ENCODE measurements around the gene EYA2. TPM values are rescaled to one million over a fixed set of nuclear protein-coding genes. Genes with fewer than 3 reads are reported as not detected.
A peak's percentile ranks its signal among the peaks of the same experiment; 100 is the strongest.

EYA2 gene
- total RNA-seq, 2 experiments from 2014 or later: not detected

GRCh38 chr20:46991880-46992639, 97.4 kb downstream of the EYA2 start:
- TF ChIP-seq CTCF (IDR thresholded peaks at IDR 0.05): no peak
- peaks cover 20% of the 10 kb centered on the region for H3K4me1 Mint-ChIP-seq (ENCODE audit: low read depth)
- H3K4me3 Mint-ChIP-seq: no peak overlapping the region
- ATAC-seq (no peak), DNase-seq (no peak)
- no peaks in the 10 kb centered on the region for H3K36me3 Mint-ChIP-seq (ENCODE audit: low read depth)
- no peaks in the 10 kb centered on the region for H3K9me3 Mint-ChIP-seq
- peaks cover 33% of the 10 kb centered on the region for H3K27me3 Mint-ChIP-seq
- POLR2A ChIA-PET: no interaction called here
- CTCF ChIA-PET: no interaction called here
- intact Hi-C loops (cut with micrococcal nuclease): no loop called here
- no peak overlapping the region for H3K27ac Mint-ChIP-seq

GRCh38 chr20:46992640-46993035, 98.0 kb downstream of the EYA2 start:
- no peak overlapping the region for H3K27ac Mint-ChIP-seq
- H3K4me1 Mint-ChIP-seq (ENCODE audit: low read depth): peaks cover 20% of the 10 kb centered on the region
- ChIA-PET CTCF (no interaction called here), POLR2A (no interaction called here)
- TF ChIP-seq CTCF (IDR thresholded peaks at IDR 0.05): no peak
- DNase-seq (no peak), ATAC-seq (no peak)
- H3K9me3 Mint-ChIP-seq: no peaks in the 10 kb centered on the region
- intact Hi-C loops (cut with micrococcal nuclease): no loop called here
- no peak overlapping the region for H3K4me3 Mint-ChIP-seq
- no peaks in the 10 kb centered on the region for H3K36me3 Mint-ChIP-seq (ENCODE audit: low read depth)
- H3K27me3 Mint-ChIP-seq: peaks cover 30% of the 10 kb centered on the region

- Mint-ChIP-seq H3K4me3 (no peak overlapping the region), H3K4me1 (ENCODE audit: low read depth) (peaks cover 20% of the 10 kb centered on the region)
- intact Hi-C loops (cut with micrococcal nuclease): no loop called here
Observed at GRCh38 chr20:46993465-46994095, 98.9 kb downstream of the EYA2 start.

GRCh38 chr20:46994341-46994740, 99.7 kb downstream of the EYA2 start:
- ATAC-seq (peak; percentile 96), DNase-seq (peak; percentile 83)
- ChIA-PET CTCF (no interaction called here), POLR2A (no interaction called here)
- intact Hi-C loops (cut with micrococcal nuclease): no loop called here
- no peaks in the 10 kb centered on the region for H3K36me3 Mint-ChIP-seq (ENCODE audit: low read depth)
- peaks cover 20% of the 10 kb centered on the region for H3K4me1 Mint-ChIP-seq (ENCODE audit: low read depth)
- H3K27me3 Mint-ChIP-seq: peaks cover 28% of the 10 kb centered on the region
- no peak overlapping the region for H3K27ac Mint-ChIP-seq
- H3K4me3 Mint-ChIP-seq: no peak overlapping the region
- TF ChIP-seq CTCF (IDR thresholded peaks at IDR 0.05): no peak
- no peaks in the 10 kb centered on the region for H3K9me3 Mint-ChIP-seq

More at GRCh38 chr20:46993465-46994095, 98.9 kb downstream of the EYA2 start:
- ChIA-PET POLR2A (no interaction called here), CTCF (no interaction called here)
- ATAC-seq (no peak), DNase-seq (no peak)
- peaks cover 28% of the 10 kb centered on the region for H3K27me3 Mint-ChIP-seq
- H3K27ac Mint-ChIP-seq: no peak overlapping the region
- no peak for TF ChIP-seq CTCF (IDR thresholded peaks at IDR 0.05)
- H3K9me3 Mint-ChIP-seq: no peaks in the 10 kb centered on the region
- no peaks in the 10 kb centered on the region for H3K36me3 Mint-ChIP-seq (ENCODE audit: low read depth)

- no peaks in the 10 kb centered on the region for H3K9me3 Mint-ChIP-seq
- H3K4me3 Mint-ChIP-seq: no peak overlapping the region
- no peak for TF ChIP-seq CTCF (IDR thresholded peaks at IDR 0.05)
- no peak overlapping the region for H3K27ac Mint-ChIP-seq
- ATAC-seq (no peak), DNase-seq (no peak)
- intact Hi-C loops (cut with micrococcal nuclease): no loop called here
- POLR2A ChIA-PET: no interaction called here
- H3K4me1 Mint-ChIP-seq (ENCODE audit: low read depth): peaks cover 13% of the 10 kb centered on the region
- CTCF ChIA-PET: no interaction called here
- H3K27me3 Mint-ChIP-seq: peaks cover 26% of the 10 kb centered on the region
- no peaks in the 10 kb centered on the region for H3K36me3 Mint-ChIP-seq (ENCODE audit: low read depth)
Observed at GRCh38 chr20:46995561-46996142, 101.0 kb downstream of the EYA2 start.
